Measurements from ENCODE around the gene MMP28.

MMP28 gene

GRCh38 chr17:35797918-35798317 is 2.5 kb upstream of the MMP28 start:
- no peak for DNase-seq (ENCODE audit: low spot score)

DNA sequence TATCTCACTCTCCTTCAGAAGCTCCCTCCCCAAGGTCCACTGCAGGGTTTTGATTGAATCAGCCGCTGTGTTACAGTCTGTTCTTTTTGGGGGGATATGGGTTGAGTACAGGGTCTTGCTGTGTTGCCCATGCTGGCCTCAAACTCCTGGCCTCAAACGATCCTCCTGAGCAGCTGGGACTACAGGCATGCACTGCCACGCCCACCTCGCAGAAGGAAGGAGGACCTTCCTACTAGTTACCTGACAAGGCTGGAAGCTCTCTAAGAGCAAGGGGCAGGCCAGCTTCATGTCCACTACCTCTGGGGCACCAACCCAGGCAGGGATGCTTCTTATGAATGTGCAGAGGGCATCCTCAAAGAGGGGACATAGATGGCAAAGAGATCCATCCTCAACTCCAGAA is 1.9 kb upstream of the MMP28 start:
- DNase-seq (ENCODE audit: low spot score): no peak

DNA sequence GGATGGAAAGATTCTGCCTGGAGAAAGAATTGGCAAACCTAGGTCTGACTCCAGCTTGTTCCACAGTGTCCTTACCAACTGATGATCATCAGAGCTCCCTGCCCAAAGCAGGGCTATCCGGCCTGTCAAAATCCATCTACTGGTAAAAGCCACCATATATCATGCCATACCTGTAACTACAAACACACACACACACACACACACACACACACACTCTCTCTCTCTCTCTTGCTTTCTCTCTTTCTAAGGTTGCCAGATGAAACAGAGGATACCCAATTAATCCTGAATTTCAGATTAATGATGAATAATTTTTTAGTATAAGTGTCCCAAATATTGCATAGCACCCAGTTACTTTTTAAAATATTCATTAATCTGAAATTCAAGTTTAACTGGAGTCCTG is 1.5 kb upstream of the MMP28 start:
- no peak for DNase-seq (ENCODE audit: low spot score)

DNA sequence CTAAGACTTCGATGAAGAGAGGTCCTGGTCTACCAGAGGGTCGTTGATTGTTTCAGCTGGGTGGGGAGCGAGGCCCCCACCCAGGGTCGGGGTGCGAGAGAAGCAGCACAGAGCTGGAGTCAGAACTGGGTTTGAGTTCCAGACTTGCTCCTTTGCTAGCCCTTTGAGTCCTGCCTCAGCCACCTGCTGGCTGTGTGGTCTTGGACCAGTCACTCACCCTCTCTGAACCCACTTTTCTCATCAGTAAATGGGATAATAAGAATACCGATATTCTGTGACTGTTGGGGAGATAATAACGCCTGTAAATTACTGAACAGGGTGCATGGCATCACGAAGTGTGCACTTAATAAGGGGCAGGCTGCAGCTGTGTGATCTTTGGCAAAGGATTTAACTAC is 427 bp upstream of the MMP28 start:
- DNase-seq (ENCODE audit: low spot score): no peak

DNA sequence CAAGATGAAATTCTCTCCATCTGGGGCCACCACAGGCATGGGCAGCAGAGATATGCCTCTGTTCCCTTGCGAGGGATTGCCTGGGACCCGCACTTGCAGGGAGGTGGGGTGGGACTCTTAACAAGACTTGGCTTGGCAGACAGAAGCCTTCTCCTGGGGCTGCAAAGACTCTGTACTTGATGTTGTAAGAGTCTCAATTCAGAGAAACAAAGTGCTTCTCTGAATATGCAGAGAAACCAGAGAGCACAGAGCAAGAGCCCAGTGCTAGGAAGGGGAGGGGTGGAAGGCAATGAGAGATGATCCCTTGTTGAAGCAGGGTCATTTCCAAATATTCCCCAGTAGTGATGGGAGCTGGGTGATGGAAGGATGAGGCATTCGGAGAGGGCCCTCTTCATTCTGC is 2.2 kb downstream of the MMP28 start:
- DNase-seq (ENCODE audit: low spot score): peak; percentile 42

DNA sequence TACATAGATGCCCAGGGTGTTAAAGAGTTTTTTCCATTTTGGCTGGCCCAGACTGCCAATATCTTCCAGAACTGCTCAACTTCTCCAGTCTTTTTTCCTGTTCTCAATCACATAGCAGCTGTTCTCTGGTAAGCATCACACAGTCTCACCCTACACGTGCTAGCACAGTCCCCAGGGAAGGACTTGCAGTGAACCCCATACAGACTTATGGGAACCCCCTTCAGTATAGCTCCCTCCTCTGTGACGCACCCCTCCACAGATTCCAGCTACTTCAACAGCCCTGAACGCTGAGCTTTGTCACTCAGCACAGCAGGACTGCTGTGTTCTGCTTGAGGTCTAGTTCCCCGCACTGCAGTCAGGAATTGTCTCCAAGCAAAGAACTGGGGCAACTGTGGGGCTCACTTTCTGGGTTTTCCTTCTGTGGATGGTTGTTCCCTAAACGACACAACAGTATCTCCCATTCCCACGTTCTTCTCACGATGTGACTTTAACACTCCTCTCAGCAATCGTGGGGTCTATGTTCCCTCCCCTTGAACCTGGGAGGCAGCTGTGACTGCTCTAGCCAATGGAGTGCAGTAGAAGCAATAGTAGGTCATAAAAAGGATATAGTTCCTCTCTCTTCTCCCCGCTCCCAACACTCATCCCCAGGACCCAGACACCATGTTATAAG is 3.6 kb downstream of the MMP28 start:
- DNase-seq (ENCODE audit: low spot score): no peak

GRCh38 chr17:35790841-35791240 is 4.6 kb downstream of the MMP28 start:
- no peak for DNase-seq (ENCODE audit: low spot score)

- no peak for DNase-seq (ENCODE audit: low spot score)
These were observed 6.7 kb downstream of the MMP28 start for GRCh38 chr17:35788477-35789368.

DNA sequence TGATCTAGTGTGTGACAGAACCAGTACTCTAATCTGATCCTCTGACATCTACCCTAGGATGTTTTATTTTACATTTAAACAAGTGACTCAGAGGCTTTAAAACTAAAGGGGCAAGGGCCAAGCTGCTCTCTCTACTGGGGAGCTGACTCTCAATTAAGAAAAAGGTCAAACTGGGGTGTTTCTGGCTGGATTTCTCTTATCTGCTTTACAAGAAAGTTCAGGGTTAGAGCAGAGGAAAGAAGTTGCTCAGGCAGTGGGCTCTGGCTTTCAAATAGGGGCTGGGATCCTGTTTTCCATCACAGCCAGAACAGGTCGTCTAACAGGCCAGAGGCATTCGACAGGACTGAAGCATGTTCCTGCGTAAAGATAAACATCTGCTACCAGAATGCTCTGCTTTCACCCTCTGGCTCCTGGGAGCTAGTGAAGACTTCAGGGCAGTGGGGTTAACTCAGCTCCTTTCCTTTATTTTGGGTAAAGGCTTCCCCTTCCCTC is 8.5 kb downstream of the MMP28 start:
- DNase-seq (ENCODE audit: low spot score): no peak

DNA sequence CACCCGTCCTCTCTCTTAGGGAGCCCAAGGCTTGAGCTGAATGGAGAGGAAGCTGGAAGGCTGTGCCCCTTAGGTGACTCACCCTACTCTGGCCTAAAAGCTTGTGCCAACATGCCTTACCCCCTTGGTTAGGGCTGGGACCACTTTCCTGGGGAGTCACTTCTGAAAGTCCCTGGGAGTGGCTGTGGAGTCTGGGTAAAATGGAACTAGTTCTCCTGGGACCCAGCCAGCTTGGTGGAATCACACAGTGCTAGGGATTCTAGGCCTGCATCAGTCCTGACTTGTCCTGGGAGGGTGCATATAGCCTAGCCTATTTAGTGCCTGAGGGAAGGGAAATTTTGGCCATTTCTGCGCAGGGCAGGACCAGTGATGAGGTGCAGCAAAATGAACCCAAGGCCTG is 10.5 kb downstream of the MMP28 start:
- no peak for DNase-seq (ENCODE audit: low spot score)

- no peak for DNase-seq (ENCODE audit: low spot score)
These were observed 14.5 kb downstream of the MMP28 start for GRCh38 chr17:35780950-35781349.

GRCh38 chr17:35778641-35779196 is 16.7 kb downstream of the MMP28 start:
- DNase-seq (ENCODE audit: low spot score): no peak

DNA sequence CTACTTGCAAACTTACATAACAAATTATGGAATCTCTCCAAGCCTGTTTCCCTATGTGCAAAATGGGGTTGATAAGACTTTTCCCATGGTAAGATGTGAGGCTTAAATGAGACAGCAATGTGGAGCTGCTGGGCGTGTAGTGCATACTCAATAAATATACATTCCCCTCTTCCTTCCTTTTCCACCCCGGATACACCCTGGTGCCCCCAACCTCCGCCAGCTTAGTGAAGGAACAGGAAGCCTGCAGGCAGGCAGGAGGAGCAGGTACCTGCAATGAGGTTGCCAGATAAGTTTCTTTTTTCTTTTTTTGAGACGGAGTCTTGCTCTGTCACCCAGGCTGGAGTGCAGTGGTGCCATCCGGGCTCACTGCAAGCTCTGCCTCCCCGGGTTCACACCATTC is 19.9 kb downstream of the MMP28 start:
- DNase-seq (ENCODE audit: low spot score): no peak

GRCh38 chr17:35775039-35775438 is 20.4 kb downstream of the MMP28 start:
- DNase-seq (ENCODE audit: low spot score): no peak

GRCh38 chr17:35774499-35774898 is 20.9 kb downstream of the MMP28 start:
- DNase-seq (ENCODE audit: low spot score): peak; percentile 66

DNA sequence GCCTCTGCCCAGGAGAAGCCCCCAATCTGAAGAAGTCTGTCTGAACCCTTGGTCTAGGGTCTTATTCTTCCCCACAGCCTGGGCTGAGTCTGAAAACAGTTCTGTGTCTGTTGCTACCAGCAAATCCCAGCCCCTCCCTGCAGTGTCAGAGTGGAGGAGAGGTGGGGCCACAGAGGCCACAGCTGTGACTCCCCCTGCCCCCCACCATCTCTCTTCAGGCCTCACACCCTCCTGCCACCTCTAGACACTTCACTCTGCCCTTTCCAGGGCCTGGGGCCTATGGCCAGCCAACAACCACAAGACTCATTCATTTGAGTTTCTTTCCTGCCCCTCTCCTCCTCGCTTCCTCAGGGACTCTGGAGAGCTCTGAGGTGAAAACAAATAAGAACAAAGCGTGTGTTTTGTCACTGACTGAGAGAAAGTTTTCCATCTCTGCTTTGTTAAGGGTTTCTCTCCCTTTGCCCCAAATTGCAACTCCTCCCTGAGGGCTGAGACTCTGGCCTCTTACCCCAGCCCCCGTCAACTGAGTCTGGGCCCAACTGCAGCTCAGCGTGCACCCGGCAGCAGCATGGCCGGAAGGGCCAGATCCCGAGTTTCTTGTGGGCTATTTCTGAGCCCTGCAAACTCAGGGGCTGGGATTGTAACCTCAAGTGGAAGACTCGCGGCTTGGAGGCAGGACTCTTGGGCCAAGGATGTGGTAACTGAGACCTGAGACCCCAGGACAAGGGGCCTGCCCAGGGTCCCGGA is 21.6 kb downstream of the MMP28 start:
- no peak for DNase-seq (ENCODE audit: low spot score)

GRCh38 chr17:35773129-35773528 is 22.3 kb downstream of the MMP28 start:
- DNase-seq (ENCODE audit: low spot score): no peak

DNA sequence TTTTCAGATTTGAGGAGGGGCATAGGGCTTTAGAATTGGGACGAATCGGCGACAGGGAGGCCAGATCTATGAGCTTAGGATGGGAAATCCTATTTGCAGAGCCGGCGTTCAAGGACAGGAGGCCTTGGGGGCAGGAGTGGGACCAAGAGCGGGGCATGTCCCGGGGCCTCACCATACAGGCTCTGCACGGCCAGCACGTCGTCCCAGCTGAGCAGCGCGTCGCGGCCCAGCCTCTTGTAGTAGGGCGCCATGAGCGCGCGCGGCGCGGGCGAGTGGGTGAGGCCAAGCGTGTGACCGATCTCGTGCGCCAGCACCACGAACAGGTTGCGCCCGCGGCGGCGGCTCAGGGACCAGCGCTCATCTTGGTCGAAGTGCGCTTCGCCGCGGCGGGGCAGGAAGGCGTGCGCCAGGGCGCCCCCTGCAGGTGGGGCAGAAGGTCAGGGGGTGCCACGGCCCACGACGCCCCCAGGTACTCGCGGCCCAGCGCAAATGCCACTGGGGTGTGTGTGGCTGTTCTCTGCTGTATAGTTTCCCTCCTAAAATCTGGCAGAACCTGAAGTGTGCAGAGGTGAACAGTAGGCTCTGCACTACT is 25.4 kb downstream of the MMP28 start:
- no peak for DNase-seq (ENCODE audit: low spot score)

GRCh38 chr17:35768797-35769196 is 26.6 kb downstream of the MMP28 start:
- DNase-seq (ENCODE audit: low spot score): no peak

- peak; percentile 48 for DNase-seq (ENCODE audit: low spot score)
These were observed 28.4 kb downstream of the MMP28 start for GRCh38 chr17:35766903-35767510.

DNA sequence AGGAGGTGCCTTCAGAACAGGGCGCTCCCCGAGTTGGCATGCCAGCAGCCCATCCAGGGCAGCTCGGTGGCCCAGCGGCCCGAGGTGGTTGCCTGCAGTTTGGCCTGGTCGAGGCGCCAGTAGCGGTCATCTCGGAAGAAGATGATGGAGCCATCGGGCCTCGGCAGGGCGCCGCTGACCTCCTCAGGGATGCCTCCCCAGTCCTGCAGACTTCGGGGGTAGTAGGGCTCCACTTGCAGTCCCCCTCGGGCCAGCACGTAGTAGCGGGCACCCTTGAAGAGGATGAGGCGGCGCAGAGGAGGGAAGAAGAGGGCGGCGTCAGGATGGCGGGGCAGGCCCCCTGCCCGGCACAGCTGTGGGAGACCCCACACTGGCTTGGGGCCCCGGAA is 29.0 kb downstream of the MMP28 start:
- DNase-seq (ENCODE audit: low spot score): no peak

All from Ammon's horn (tissue), 1 donor.